ENCODE measurements around the gene MBD3L1.

Gene MBD3L1

DNA sequence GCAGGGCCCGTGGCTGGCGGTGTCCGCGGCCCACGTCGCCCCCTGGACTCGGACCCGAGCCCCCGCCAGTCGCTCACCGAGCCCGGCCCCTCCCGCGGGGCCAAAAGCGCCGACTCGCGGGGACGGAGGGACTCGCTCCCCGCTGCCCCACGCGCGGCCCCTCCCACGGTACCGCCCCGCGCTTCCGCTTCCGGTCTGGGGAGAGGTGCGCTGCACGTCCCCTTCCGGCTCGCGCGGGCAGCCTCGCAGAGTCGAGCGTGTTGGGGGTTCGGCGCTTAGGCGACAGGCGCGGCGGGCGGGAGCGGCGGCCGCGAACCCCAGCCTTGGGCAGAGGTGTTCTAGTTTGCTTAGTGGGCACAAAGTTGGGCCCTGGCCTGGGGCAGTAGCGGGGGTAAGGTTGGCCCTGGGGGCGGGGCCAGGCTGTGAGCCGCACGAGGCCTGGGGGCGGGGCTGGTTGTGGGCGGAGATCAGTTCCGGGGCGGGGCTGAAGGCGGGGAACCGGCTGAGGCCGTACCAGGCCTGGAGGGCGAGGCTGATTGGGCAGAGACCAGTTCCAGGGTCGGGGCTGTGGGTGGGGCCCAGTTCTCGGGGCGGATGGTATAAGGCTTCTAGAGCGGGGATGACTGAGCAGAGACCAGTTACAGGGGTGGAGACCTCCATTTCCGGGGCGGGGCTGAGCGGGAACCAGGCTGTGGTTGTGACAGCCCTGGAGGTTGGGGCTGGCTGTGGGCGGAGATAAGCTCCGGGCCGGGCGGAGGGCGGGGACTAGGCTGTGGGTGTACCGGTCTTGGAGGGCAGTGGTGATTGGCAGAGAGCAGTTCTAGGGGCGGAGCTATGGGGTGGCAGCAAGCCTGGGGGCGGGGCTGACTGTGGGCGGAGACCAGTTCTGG lies at the start of gene MBD3L1, which contains the start of gene ZNF558:
MBD3L1 (plus strand) TSS at position 246 of the 890 bp plus-strand sequence. CDS start 10,302 bp downstream, outside the sequence.
ZNF558 (minus strand) TSS at position 173 of the 890 bp plus-strand sequence. CDS start 9,645 bp downstream, outside the sequence.
- DNase-seq (ENCODE audit: low read depth, low spot score), result peak; percentile 98

DNA sequence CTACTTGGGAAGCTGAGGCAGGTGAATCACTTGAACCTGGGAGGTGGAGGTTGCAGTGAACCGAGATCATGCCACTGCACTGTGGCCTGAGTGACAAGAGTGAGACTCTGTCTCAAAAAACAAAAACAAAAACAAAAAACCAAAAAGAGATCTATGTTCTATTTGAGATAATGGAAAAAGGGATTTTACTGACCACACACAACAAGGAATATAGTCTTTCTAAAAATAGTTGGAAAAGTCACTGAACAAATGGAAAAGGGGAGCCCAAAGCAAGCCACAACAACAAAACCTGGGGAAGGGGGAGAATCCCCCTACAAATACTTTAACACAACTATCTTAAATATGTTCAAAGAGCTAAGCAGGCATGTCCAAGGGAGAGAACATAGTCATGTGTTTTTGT lies 37.4 kb upstream of the MBD3L1 start:
- no peak for DNase-seq (ENCODE audit: low read depth, low spot score)

DNA sequence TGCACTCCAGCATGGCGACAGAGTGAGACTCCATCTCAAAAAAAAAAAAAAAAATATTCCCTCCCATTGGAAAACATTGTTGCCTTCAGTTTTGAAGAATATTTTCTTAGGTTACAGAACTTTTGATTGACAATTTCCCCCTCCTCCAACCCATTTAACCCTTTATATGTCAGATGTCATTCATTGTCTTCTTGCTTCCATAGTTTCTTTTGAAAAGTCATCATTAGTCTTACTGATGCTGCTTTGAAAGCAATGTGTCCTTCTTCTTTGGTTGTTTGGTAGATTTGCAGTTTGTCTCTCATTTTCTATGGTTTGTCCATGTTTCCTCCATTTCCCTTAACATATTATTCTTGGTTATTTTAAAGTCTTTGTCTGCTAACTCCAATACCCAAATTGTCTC lies 25.5 kb upstream of the MBD3L1 start:
- DNase-seq (ENCODE audit: low read depth, low spot score), result no peak

DNA sequence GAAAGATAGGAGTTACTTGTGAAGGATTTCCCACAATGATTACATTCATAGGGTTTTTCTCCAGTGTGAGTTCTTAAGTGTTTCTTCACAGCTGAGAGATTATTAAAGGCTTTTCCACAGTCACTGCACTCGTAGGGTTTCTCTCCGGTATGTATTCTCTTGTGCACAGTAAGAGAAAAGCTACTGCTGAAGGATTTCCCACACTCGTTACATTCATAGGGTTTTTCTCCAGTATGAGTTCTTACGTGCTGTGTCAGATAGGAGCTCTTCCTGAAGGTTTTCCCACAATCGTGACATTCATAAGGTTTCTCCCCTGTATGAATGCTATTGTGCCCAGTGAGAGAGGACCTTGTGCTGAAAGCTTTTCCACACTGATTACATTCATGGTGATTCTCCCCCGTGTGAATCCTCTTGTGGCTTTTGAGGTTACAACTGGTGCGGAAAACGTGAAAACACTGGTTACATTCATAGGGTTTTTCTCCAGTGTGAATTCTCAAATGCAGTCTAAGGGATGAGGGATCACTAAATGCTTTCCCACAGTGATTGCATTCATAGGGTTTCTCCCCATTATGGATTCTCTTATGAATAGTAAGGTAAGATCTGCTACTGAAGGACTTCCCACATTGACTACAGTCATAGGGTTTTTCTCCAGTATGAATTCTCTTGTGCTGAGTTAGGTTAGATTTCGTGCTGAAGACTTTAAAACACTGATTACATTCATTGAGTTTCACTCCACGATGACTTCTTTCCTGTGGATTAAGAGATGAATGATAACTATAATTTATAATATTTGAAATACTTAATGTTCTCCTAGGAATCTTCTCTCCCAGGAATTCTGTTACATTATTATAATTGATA lies 20.6 kb upstream of the MBD3L1 start:
- no peak for DNase-seq (ENCODE audit: low read depth, low spot score)

DNA sequence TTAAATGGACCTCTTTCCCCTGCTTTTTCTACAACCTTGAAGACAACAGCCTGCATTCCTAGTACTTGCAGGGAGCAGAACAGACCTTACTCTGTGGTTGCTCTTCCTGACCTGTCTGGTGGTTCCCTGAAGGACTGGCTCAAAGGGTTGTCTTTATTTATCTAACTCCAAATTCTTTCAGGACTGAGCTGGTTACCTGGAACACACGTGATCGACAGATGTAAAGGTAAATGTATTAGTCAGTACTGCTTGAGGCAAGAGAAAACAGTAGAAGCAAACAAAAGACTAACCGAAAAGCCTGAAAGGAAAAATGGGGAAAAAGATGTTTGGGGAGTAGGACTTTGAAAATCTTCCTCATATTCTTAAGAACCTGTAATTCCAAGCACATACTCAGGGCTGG lies 18.0 kb upstream of the MBD3L1 start:
- no peak for DNase-seq (ENCODE audit: low read depth, low spot score)

DNA sequence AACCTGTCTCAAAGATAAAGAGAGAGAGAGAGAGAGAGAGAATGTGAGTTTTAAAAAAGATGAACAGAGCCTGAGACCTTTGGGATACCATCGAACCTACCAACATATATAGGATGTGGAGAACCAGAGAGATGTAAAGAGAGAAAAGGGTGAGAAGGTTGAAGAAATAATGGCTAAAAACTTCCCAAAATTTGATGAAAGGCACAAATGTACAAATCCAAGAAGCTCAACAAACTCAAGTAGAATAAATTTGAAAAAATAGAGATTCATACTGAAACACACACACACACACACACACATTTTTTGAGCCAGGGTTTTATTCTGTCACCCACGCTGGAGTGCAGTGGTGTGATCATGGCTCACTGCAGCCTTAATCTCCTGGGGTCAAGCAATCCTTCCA lies 16.4 kb upstream of the MBD3L1 start:
- DNase-seq (ENCODE audit: low read depth, low spot score), result no peak

DNA sequence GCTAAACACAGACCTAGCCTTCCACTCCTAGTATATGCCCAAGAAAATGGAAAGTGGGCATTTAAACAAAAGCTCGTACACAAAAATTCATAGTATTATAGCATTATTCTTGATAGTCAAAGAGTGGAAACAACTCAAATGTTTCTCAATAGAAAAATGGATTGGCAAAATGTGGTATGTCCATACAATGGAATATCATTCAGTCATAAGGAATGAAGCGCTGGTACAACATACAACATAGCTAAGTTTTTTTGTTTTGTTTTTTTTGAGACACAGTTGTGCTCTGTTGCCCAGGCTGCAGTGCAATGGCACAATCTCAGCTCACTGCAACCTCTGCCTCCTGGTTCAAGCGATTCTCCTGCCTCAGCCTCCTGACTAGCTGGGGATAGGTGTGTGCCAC lies 11.9 kb upstream of the MBD3L1 start:
- DNase-seq (ENCODE audit: low read depth, low spot score), result no peak

DNA sequence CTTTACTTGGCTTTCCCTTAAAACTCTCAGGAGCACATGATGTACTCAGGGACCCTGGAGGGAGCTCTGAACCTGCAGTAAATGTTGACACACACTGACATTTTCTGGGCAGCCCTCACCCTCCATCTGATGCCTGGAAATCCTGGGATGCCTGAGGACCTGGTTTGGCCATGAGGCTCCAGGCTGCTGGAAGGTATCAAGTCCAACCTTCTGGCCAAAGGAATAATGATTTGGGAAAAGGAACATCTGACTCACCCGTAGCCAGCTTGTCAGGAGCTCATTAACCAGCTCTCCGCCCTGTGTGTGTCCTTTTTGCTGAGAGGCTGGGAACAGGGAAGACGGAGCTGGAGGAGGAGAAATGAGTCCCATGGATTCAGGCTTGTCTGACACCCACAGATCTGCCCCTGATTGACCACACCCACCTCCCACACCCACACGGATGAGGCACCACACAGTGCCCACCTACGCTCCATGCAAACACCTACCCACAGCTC lies 10.4 kb upstream of the MBD3L1 start:
- no peak for DNase-seq (ENCODE audit: low read depth, low spot score)

DNA sequence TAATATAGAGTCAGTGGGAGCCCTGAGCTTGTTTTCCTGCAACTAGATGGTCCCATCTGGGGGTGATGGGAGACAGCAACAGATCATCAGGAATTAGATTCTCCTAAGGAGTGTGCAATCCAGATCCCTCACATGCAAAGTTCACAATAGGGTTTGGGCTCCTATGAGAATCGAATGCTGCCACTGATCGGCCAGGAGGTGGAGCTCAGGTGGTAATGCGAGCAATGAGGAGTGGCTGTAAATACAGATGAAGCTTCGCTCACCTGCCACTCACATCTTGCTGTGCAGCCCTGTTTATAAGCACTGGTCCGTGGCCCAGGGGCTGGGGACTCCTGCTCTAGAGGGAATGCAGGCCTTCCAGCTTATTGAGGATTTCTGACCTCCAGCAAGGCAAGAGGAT lies 5.8 kb upstream of the MBD3L1 start:
- no peak for DNase-seq (ENCODE audit: low read depth, low spot score)

DNA sequence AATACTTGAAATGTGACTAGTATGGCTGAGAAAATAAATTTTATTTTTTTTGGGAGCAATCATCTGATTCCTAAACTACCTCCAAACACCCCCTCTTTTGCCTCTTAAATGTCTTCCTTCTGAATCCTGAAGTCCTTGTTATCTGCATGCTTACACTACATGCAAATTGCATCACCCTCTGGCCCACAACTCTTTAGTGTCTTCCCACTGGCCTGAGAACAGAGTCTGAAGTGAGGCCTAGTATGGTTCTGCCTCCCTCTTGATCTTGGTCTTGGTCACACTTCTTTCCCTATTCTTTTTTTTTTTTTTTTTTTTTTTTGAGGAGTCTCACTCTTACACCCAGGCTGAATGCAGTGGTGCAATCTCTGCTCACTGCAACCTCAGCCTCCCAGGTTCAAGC lies 4.9 kb upstream of the MBD3L1 start:
- DNase-seq (ENCODE audit: low read depth, low spot score), result no peak

DNA sequence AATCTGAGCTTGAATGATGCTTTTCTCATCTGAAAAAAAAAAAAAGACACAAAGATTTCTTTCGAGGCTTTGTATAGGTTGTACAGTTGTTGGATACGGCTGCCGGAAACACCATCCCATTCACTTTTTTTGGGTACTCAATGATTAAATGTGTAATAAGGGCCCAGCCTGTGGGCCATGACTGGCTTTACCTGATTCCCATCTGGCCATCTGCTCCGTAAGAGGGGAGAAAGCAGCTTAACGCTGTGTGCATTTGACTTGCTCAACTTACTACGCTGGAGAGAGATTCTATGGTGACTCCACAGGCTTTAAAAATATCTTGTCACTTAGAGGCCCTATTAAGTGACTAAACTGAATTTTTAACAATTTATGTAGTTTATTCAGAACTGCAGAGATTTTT lies 804 bp upstream of the MBD3L1 start:
- DNase-seq (ENCODE audit: low read depth, low spot score), result no peak

DNA sequence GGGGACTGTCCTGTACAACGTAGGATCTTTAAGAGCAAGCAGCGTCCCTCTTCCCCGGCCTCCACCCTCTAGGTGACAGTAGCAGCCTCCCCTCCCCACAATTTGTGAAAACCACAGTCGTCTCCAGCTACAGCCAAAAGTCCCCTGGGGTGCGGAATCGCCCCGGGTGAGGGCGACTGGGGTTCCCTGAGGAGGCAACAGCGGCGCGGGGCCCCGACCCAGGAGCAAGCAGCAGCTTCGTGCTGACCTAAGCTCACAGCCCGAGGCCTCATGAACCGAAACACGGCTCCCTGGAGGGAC lies 395 bp upstream of the MBD3L1 start:
- DNase-seq (ENCODE audit: low read depth, low spot score), result peak; percentile 1

DNA sequence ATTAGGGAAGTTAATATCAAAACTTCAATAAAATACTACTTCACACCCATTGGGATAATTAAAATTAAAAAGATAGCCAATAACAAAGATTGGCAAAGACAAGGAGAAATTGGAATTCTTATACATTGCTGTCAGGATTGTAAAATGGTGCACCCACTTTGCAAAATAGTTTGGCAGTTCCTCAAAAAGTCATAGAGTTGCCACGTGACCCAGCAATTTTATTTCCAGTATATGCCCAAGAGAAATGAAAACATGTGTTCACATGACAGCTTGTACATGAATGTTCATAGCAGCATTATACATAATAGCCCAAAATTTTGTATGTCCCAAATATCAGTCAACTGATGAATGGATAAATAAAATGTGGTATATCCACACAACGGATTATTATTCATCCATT lies 3.3 kb downstream of the MBD3L1 start:
- no peak for DNase-seq (ENCODE audit: low read depth, low spot score)

DNA sequence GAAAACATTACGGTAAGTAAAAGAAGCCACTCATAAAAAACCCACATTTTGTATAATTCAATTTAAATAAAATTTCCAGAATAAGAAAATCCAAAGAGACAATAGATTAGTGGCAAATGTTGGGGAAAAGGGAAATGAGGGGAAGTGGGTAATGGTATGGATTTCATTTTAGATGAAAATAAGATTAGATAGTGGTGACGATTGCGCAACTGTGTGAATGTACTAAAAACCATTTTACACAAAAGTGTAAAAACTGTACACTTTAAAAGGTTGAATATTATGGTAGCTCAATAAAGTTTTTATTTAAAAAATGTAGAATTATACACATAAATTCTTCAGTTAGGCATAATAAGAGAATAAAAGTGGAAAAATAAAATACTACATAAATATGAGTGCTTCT lies 3.7 kb downstream of the MBD3L1 start:
- DNase-seq (ENCODE audit: low read depth, low spot score), result no peak

DNA sequence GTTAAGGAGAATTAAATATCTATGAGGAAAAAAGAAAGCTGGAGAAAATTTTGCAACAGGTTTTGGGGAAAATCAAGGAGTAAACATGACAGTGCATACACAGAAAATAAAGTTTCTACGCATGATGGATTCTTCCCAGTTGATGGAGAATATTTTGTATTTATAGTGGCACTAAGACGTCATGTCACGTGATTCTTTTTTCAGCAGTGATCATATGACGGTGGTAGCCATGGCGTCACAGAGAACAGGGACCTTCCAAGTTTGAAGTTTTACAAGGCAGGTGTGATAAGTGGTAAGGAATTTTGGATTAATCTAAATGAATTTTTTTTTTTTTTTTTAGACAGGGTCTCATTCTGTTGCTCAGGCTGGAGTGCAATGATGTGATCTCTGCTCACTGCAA lies 8.5 kb downstream of the MBD3L1 start:
- no peak for DNase-seq (ENCODE audit: low read depth, low spot score)

DNA sequence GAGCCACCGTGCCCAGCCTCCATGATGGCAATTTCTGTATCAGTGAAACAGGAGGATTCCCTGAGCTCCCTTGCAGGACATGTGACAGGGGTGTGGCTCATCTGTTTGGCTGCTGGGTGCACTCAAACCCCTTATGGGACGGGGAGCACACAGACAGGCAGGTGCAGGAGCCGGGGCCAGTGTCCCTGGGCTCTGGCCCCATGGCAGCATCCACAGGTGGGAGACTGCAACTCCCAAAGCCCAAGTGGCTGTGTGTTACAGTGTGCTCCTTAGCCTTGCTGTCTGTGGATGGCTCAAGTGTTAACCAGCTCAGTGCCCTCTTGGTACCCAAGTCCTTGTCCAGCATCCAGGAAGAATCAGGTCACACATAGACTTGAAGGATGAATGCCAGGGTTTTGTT lies 14.6 kb downstream of the MBD3L1 start:
- no peak for DNase-seq (ENCODE audit: low read depth, low spot score)

DNA sequence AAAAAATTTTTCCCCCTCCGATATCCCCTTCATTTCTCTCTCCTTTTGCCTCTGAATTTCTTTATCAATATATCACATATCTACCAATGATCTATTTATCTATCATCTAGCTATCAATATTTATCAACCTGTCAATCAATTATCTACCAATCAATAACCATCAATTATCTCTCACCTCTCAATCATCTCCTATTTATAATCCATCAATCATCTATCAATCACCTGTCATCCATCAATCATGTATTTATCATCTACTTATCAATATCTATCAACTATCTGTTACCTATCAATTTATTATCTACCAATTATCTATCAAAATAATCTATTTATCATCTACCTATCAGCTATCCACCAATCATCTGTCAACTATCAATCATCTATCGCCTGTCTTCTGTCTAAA lies 17.1 kb downstream of the MBD3L1 start:
- no peak for DNase-seq (ENCODE audit: low read depth, low spot score)

DNA sequence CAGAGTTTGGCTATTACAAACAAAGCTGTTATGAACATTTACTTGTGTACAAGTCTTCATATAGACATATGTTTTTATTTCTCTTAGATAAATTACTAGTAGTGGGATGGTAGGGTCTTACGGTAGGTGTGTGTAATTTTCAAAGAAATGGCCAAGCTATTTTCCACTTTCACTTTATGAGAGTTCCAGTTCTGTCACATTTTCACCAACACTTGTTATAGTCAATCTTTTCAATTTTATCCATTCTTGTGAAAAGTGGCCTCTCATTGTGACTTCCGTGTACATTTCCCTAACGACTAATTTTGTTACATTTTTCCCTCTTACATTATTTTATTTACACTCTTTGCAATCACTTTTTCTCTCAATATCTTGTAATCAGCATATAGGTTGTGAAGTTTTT lies 18.3 kb downstream of the MBD3L1 start:
- no peak for DNase-seq (ENCODE audit: low read depth, low spot score)

DNA sequence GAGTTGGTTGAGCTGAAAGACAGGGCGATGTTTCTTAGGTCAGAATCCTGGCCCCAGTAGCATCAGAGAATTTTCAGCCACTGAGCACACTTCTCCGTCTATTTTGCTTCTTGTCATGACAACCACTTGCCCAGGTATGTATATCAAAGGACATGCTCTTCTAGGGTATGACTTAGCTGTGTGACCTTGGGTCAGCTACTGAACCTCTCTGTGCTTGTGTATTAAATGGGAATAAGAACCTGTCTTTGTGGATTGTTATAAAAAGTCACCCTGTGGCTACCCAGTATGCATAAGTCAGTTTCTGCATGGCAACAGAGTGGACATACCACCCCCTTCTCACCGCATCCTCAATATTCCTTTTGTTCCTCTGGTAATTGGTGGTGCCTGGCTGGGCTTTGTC lies 26.1 kb downstream of the MBD3L1 start:
- no peak for DNase-seq (ENCODE audit: low read depth, low spot score)

DNA sequence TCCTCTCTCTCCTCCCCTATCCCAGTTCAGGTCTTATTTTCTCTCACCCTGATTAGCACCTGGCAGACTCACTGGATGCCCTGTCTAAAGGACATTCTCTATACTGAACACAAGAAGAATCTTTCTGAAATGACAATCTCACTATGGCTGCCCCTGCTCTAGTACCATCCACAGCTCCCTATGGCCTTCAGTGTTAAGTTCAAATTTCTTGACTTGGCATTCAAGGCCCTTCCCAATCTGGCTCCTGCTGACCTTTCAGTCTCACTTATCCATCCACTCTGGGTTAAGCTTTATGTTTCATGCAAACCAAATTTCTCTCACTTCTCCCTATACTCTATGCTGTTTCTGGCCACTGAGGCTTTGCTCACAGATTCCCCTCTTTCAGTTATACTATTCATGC lies 34.2 kb downstream of the MBD3L1 start:
- DNase-seq (ENCODE audit: low read depth, low spot score), result no peak

DNA sequence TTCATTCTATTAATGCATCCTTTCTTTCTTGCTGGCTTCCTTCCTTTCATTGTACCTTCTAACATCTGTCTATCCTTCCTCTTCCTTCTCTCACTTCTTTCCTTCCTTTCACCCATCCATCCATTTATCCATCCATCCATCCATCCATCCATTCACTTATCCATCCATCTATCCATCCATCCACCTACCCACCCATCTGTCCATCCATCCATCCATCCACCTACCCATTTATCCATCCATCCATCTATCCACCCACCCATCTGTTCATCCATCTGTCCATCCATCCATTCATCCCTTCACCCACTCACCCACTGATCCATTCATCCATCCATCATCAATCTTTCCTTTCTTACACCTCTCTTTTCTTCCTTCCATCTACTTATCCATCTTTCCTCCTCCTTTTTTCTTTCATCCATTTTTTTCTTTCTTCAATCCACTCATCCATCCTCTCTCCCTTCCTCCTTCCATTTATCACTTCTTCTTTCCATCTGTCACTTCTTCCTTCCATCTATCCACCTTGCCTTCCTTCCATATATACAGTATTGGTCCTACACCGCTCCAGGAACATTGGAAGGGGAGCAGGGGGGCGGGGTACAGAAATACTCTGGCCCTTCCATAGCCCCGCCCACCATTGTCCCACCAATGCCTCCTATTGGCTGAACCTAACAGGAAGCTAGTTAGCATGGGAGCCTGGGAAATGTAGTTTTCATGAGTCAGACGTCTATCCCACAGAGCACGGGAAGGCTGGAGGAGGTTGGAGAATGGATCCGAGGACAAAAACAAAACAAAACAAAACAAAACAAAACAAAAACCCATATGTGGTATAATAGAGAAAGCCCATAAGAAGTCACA lies 45.9 kb downstream of the MBD3L1 start:
- no peak for DNase-seq (ENCODE audit: low read depth, low spot score)
